SK-N-MC (cell line): ENCODE measurements around the gene CDK6.

Experiments
- EZH2 ChIP-seq: fragments of 200-600 bp; sonication (generic); IDR thresholded peaks from one replicate; pipeline ENCODE4 v1.6.1; 2017; ENCODE audit warnings: antibody characterized with exemption
- FOXP2 ChIP-seq: optimal IDR thresholded peaks from 2 replicates; pipeline ENCODE3; 2011; ENCODE audit warnings: mild to moderate bottlenecking, moderate library complexity; ENCODE audit not compliant: insufficient read depth; ENCODE audit errors: extremely low read length, control extremely low read depth
- POLR2AphosphoS5 ChIP-seq: IDR thresholded peaks from 2 replicates; pipeline ENCODE4 v1.6.1; 2012; ENCODE audit warnings: mild to moderate bottlenecking, low read depth, low read length, borderline replicate concordance

GRCh38 chr7:92633211-92633906, 203.0 kb downstream of the CDK6 start:
- TF ChIP-seq POLR2AphosphoS5 = no peak
- TF ChIP-seq EZH2 = no peak
- no peak for TF ChIP-seq FOXP2
